ENCODE data around the gene SORCS3.

The SORCS3 gene

GRCh38 chr10:104735757-104736391 is 94.8 kb downstream of the SORCS3 start:
- TF ChIP-seq SPI1 (IDR thresholded peaks at IDR 0.05; ENCODE audit: low read depth, low read length): no peak
- FAIRE-seq (no peak), DNase-seq (ENCODE audit: insufficient read length, low spot score) (no peak)

- DNase-seq (ENCODE audit: insufficient read length, low spot score) (no peak), FAIRE-seq (no peak)
- TF ChIP-seq POU2F2 (IDR thresholded peaks at IDR 0.05; ENCODE audit: low read depth, low read length) (no peak), POLR2A (IDR thresholded peaks at IDR 0.05; ENCODE audit: low read depth, low read length) (no peak), PAX5 (IDR thresholded peaks at IDR 0.05; ENCODE audit: insufficient read depth, low read length, severe bottlenecking) (no peak), TAF1 (IDR thresholded peaks at IDR 0.05; ENCODE audit: low read depth, low read length) (no peak), SPI1 (IDR thresholded peaks at IDR 0.05; ENCODE audit: low read depth, low read length) (no peak), POLR2AphosphoS5 (IDR thresholded peaks at IDR 0.05; ENCODE audit: low read depth, low read length) (no peak)
These were observed 100.0 kb downstream of the SORCS3 start for GRCh38 chr10:104741127-104741526.

- TF ChIP-seq SPI1 (IDR thresholded peaks at IDR 0.05; ENCODE audit: low read depth, low read length) (no peak), PAX5 (IDR thresholded peaks at IDR 0.05; ENCODE audit: insufficient read depth, low read length, severe bottlenecking) (no peak), POLR2AphosphoS5 (IDR thresholded peaks at IDR 0.05; ENCODE audit: low read depth, low read length) (no peak), POU2F2 (IDR thresholded peaks at IDR 0.05; ENCODE audit: low read depth, low read length) (no peak), TAF1 (IDR thresholded peaks at IDR 0.05; ENCODE audit: low read depth, low read length) (no peak), POLR2A (IDR thresholded peaks at IDR 0.05; ENCODE audit: low read depth, low read length) (no peak)
- FAIRE-seq (no peak), DNase-seq (ENCODE audit: insufficient read length, low spot score) (no peak)
These were observed 103.0 kb downstream of the SORCS3 start for GRCh38 chr10:104744052-104744451.

GRCh38 chr10:104750291-104750690 is 109.2 kb downstream of the SORCS3 start:
- FAIRE-seq (no peak), DNase-seq (ENCODE audit: insufficient read length, low spot score) (no peak)
- no peak for TF ChIP-seq PAX5 (IDR thresholded peaks at IDR 0.05; ENCODE audit: insufficient read depth, low read length, severe bottlenecking)
- no peak for TF ChIP-seq POU2F2 (IDR thresholded peaks at IDR 0.05; ENCODE audit: low read depth, low read length)
- TF ChIP-seq TAF1 (IDR thresholded peaks at IDR 0.05; ENCODE audit: low read depth, low read length): no peak
- TF ChIP-seq POLR2A (IDR thresholded peaks at IDR 0.05; ENCODE audit: low read depth, low read length): no peak
- no peak for TF ChIP-seq SPI1 (IDR thresholded peaks at IDR 0.05; ENCODE audit: low read depth, low read length)
- TF ChIP-seq POLR2AphosphoS5 (IDR thresholded peaks at IDR 0.05; ENCODE audit: low read depth, low read length): no peak

- FAIRE-seq: no peak
- TF ChIP-seq POU2F2 (IDR thresholded peaks at IDR 0.05; ENCODE audit: low read depth, low read length): no peak
- TF ChIP-seq TAF1 (IDR thresholded peaks at IDR 0.05; ENCODE audit: low read depth, low read length): no peak
- TF ChIP-seq PAX5 (IDR thresholded peaks at IDR 0.05; ENCODE audit: insufficient read depth, low read length, severe bottlenecking): no peak
- no peak for TF ChIP-seq SPI1 (IDR thresholded peaks at IDR 0.05; ENCODE audit: low read depth, low read length)
- no peak for TF ChIP-seq POLR2AphosphoS5 (IDR thresholded peaks at IDR 0.05; ENCODE audit: low read depth, low read length)
- TF ChIP-seq POLR2A (IDR thresholded peaks at IDR 0.05; ENCODE audit: low read depth, low read length): no peak
These were observed 121.7 kb downstream of the SORCS3 start for GRCh38 chr10:104762793-104763192.

GRCh38 chr10:104766341-104766740 is 125.3 kb downstream of the SORCS3 start:
- FAIRE-seq: no peak
- no peak for TF ChIP-seq PAX5 (IDR thresholded peaks at IDR 0.05; ENCODE audit: insufficient read depth, low read length, severe bottlenecking)
- TF ChIP-seq POLR2AphosphoS5 (IDR thresholded peaks at IDR 0.05; ENCODE audit: low read depth, low read length): no peak
- no peak for TF ChIP-seq POU2F2 (IDR thresholded peaks at IDR 0.05; ENCODE audit: low read depth, low read length)
- TF ChIP-seq TAF1 (IDR thresholded peaks at IDR 0.05; ENCODE audit: low read depth, low read length): no peak
- no peak for TF ChIP-seq SPI1 (IDR thresholded peaks at IDR 0.05; ENCODE audit: low read depth, low read length)
- no peak for TF ChIP-seq POLR2A (IDR thresholded peaks at IDR 0.05; ENCODE audit: low read depth, low read length)
- no peak for DNase-seq (ENCODE audit: insufficient read length, low spot score)

More at GRCh38 chr10:104762793-104763192, 121.7 kb downstream of the SORCS3 start:
- no peak for DNase-seq (ENCODE audit: insufficient read length, low spot score)

- FAIRE-seq: no peak
These were observed 126.2 kb downstream of the SORCS3 start for GRCh38 chr10:104767282-104767681.

DNA sequence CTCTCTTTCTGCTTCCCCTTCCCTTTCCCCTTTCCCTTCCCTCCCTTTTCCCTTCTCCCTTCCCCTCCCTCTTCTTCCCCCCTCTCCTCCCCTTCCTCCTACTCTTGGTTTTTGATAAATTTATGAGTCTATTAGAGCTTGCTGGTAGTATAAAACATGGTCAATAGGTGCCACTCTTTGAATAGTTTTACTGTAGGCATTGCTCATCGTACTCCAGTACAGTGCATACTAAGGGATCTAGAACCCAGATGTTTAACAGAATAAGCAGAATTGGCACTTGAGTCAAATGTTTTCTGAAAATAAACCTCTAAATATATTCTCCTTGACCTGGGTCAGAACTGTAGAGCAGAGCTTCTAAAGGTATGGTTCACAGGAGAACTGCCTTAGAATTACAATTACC is 126.7 kb downstream of the SORCS3 start:
- no peak for DNase-seq (ENCODE audit: insufficient read length, low spot score)
- TF ChIP-seq POLR2A (IDR thresholded peaks at IDR 0.05; ENCODE audit: low read depth, low read length) (no peak), TAF1 (IDR thresholded peaks at IDR 0.05; ENCODE audit: low read depth, low read length) (no peak), SPI1 (IDR thresholded peaks at IDR 0.05; ENCODE audit: low read depth, low read length) (no peak), PAX5 (IDR thresholded peaks at IDR 0.05; ENCODE audit: insufficient read depth, low read length, severe bottlenecking) (no peak), POLR2AphosphoS5 (IDR thresholded peaks at IDR 0.05; ENCODE audit: low read depth, low read length) (no peak), POU2F2 (IDR thresholded peaks at IDR 0.05; ENCODE audit: low read depth, low read length) (no peak)
- no peak for FAIRE-seq

More at GRCh38 chr10:104767282-104767681, 126.2 kb downstream of the SORCS3 start:
- DNase-seq (ENCODE audit: insufficient read length, low spot score): no peak
- no peak for TF ChIP-seq TAF1 (IDR thresholded peaks at IDR 0.05; ENCODE audit: low read depth, low read length)
- TF ChIP-seq POU2F2 (IDR thresholded peaks at IDR 0.05; ENCODE audit: low read depth, low read length): no peak
- no peak for TF ChIP-seq PAX5 (IDR thresholded peaks at IDR 0.05; ENCODE audit: insufficient read depth, low read length, severe bottlenecking)
- TF ChIP-seq POLR2A (IDR thresholded peaks at IDR 0.05; ENCODE audit: low read depth, low read length): no peak
- TF ChIP-seq POLR2AphosphoS5 (IDR thresholded peaks at IDR 0.05; ENCODE audit: low read depth, low read length): no peak
- TF ChIP-seq SPI1 (IDR thresholded peaks at IDR 0.05; ENCODE audit: low read depth, low read length): no peak

DNA sequence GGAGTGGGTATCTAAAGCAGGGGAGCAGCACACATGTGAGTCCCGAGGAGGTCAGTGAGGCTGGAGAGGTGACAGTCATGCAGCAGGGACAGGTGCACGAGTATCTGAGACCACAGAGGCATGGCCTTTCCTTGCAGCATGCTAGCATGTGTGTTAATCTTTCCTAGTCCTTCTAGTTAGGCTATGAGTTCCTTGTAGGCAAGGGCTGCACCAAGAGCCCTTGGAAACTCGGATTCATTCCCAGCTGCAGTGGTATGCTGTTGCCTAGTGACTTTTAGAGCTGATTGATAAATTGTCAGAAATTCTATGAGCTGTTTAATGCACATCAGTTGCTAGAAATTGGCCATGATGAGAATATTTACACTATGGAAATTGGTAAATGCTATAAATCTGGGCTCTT is 132.0 kb downstream of the SORCS3 start:
- DNase-seq (ENCODE audit: insufficient read length, low spot score) (no peak), FAIRE-seq (no peak)
- no peak for TF ChIP-seq TAF1 (IDR thresholded peaks at IDR 0.05; ENCODE audit: low read depth, low read length)
- TF ChIP-seq PAX5 (IDR thresholded peaks at IDR 0.05; ENCODE audit: insufficient read depth, low read length, severe bottlenecking): no peak
- TF ChIP-seq POLR2AphosphoS5 (IDR thresholded peaks at IDR 0.05; ENCODE audit: low read depth, low read length): no peak
- TF ChIP-seq POU2F2 (IDR thresholded peaks at IDR 0.05; ENCODE audit: low read depth, low read length): no peak
- TF ChIP-seq POLR2A (IDR thresholded peaks at IDR 0.05; ENCODE audit: low read depth, low read length): no peak
- no peak for TF ChIP-seq SPI1 (IDR thresholded peaks at IDR 0.05; ENCODE audit: low read depth, low read length)

DNA sequence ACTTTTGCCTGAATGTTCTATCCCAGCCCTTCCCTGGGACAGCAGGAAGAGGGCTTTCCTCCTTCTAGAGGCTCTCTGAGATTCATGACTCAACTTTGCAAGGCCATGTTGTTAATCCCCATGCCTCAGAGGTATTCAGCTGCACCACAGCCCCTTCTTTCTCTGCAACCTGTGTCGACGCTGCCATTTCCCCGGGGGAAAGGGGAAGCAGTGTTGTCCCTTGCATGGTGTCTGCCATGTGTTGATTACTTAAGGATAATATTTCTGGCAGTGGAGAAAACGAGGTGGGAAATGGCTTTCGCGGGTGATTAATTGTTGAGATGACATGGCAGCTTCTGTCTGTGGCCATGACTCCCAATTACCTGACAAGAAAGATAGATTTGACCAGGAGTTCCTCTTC is 133.1 kb downstream of the SORCS3 start:
- no peak for FAIRE-seq
- TF ChIP-seq POLR2AphosphoS5 (IDR thresholded peaks at IDR 0.05; ENCODE audit: low read depth, low read length) (no peak), TAF1 (IDR thresholded peaks at IDR 0.05; ENCODE audit: low read depth, low read length) (no peak), POLR2A (IDR thresholded peaks at IDR 0.05; ENCODE audit: low read depth, low read length) (no peak), SPI1 (IDR thresholded peaks at IDR 0.05; ENCODE audit: low read depth, low read length) (no peak), POU2F2 (IDR thresholded peaks at IDR 0.05; ENCODE audit: low read depth, low read length) (no peak), PAX5 (IDR thresholded peaks at IDR 0.05; ENCODE audit: insufficient read depth, low read length, severe bottlenecking) (no peak)

More for the DNA sequence above, 133.1 kb downstream of the SORCS3 start:
- no peak for DNase-seq (ENCODE audit: insufficient read length, low spot score)
